ENCODE measurements around the gene CYTH1.

DNA sequence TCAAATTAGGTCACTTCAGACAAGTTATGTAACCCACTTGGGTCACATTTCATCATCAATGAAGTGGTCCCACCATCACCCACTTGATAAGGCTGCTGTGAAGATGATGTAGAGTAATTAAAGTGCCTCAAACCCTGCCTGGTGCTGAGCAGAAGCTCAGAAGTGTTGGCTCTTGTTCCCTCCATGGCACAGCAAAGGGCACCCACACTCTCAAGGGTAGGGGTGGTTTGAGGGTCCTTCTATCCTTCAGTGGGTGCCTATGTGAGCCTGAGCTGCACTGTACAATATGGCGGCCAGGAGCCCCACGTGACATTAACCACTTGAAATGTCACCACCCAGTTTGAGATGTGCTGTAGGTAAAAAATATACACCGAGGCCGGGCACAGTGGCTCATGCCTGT lies 71.5 kb downstream of the CYTH1 start:
- no peak for TF ChIP-seq POLR2A (IDR thresholded peaks at IDR 0.05)
- no peak for TF ChIP-seq POLR2AphosphoS5 (IDR thresholded peaks at IDR 0.05; ENCODE audit: insufficient read depth in 1 of 2, low read depth in 1 of 2)
- TF ChIP-seq, protein P1, sequence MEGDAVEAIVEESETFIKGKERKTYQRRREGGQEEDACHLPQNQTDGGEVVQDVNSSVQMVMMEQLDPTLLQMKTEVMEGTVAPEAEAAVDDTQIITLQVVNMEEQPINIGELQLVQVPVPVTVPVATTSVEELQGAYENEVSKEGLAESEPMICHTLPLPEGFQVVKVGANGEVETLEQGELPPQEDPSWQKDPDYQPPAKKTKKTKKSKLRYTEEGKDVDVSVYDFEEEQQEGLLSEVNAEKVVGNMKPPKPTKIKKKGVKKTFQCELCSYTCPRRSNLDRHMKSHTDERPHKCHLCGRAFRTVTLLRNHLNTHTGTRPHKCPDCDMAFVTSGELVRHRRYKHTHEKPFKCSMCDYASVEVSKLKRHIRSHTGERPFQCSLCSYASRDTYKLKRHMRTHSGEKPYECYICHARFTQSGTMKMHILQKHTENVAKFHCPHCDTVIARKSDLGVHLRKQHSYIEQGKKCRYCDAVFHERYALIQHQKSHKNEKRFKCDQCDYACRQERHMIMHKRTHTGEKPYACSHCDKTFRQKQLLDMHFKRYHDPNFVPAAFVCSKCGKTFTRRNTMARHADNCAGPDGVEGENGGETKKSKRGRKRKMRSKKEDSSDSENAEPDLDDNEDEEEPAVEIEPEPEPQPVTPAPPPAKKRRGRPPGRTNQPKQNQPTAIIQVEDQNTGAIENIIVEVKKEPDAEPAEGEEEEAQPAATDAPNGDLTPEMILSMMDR (IDR thresholded peaks at IDR 0.05) = no peak

All from vagina (tissue), 2 donors.